WI38 (cell line): ENCODE data around the gene SLC39A7.

ENCODE experiments used
- H3K4me3 ChIP-seq: 2 replicates; pipeline ENCODE4 v1.5.1; 2011; ENCODE audit warnings: low read depth, mild to moderate bottlenecking, control low read depth, low read length
- CTCF ChIP-seq: IDR thresholded peaks from 2 replicates; pipeline ENCODE4 v1.5.1; 2012; ENCODE audit warnings: low read depth, mild to moderate bottlenecking, control low read depth, low read length

SLC39A7 gene

GRCh38 chr6:33208091-33208967, 7.7 kb downstream of the SLC39A7 start, which contains the start of gene RING1:
TSS of gene RING1 (plus strand) at chr6:33208500. CDS start at chr6:33208823, 323 bp downstream.
- H3K4me3 ChIP-seq: peak within 1 kb of the TSS; percentile 84
- TF ChIP-seq CTCF: no peak

GRCh38 chr6:33209856-33210255, 9.2 kb downstream of the SLC39A7 start:
- TF ChIP-seq CTCF: no peak
- no peak overlapping the region for H3K4me3 ChIP-seq

- TF ChIP-seq CTCF: no peak
- no peak overlapping the region for H3K4me3 ChIP-seq
These were observed 10.5 kb downstream of the SLC39A7 start for GRCh38 chr6:33211136-33211535.

GRCh38 chr6:33211666-33212422, 11.2 kb downstream of the SLC39A7 start:
- no peak overlapping the region for H3K4me3 ChIP-seq
- TF ChIP-seq CTCF: no peak

GRCh38 chr6:33212857-33213165, 12.1 kb downstream of the SLC39A7 start:
- TF ChIP-seq CTCF: no peak
- H3K4me3 ChIP-seq: peak overlapping the region; percentile 60

GRCh38 chr6:33213166-33213988, 12.7 kb downstream of the SLC39A7 start:
- no peak for TF ChIP-seq CTCF
- peak overlapping the region; percentile 60 for H3K4me3 ChIP-seq
